Esophagus squamous epithelium (tissue), 5 donors: ENCODE measurements around the gene TBCD. TPM values are rescaled to one million over a fixed set of nuclear protein-coding genes. Genes with fewer than 3 reads are reported as not detected.

Source experiments
- DNase-seq: peaks from one replicate; lab custom pipeline; 2025; lab: John Stamatoyannopoulos, UW
- H3K27ac ChIP-seq, 4 donors: fragments of 200-600 bp; sonication (generic); one replicate each; pipeline ENCODE4 v1.5.1; 2016 to 2019; ENCODE audit warnings: mild to moderate bottlenecking in 1 of 4
- H3K27me3 ChIP-seq, 4 donors: fragments of 200-600 bp; sonication (generic); 1 replicate in 3 of 4; 2 replicates in 1 of 4; pipeline versions ENCODE4 v1.5.1 to v1.6.0; 2017 to 2021; ENCODE audit warnings: antibody characterized with exemption in 1 of 4
- H3K36me3 ChIP-seq, 3 donors: fragments of 200-600 bp; sonication (generic); one replicate each; pipeline ENCODE4 v1.5.1; 2016 to 2019
- H3K4me1 ChIP-seq, 3 donors: fragments of 200-600 bp; sonication (generic); one replicate each; pipeline ENCODE4 v1.5.1; 2017 to 2019
- H3K4me3 ChIP-seq, 4 donors: fragments of 200-600 bp; sonication (generic); 1 replicate in 3 of 4; 2 replicates in 1 of 4; pipeline ENCODE4 v1.5.1; 2016 to 2019; ENCODE audit warnings: mild to moderate bottlenecking in 2 of 4, moderate library complexity in 1 of 4
- H3K9me3 ChIP-seq, 3 donors: fragments of 200-600 bp; sonication (generic); one replicate each; pipeline ENCODE4 v1.5.1; 2016 to 2019
- POLR2A ChIP-seq, 4 donors: fragments of 450-650 bp; IDR thresholded peaks; one replicate each; pipeline ENCODE4 v1.6.1; 2017; ENCODE audit warnings: antibody characterized with exemption in 4 of 4, mild to moderate bottlenecking in 4 of 4, moderate library complexity in 3 of 4
- WGBS, 2 donors: methylation state at CpG; one replicate each; pipeline ENCODE4 v1.1.5; 2018; 5-methylcytosine and 5-hydroxymethylcytosine counted together
- intact Hi-C: fragments of 100-400 bp; cut with DNase I; formaldehyde crosslinking; loops from one replicate; pipeline ENCODE4 v1.15.0; 2022
- total RNA-seq, 4 donors: library from RNA; depleted of rRNA; stranded (reverse); fragments of >200 nt; gene quantifications; one replicate each; pipeline ENCODE4 v1.1.0, GENCODE V29; 2016
- TF ChIP-seq, protein P1 (sequence below), 6 experiments: fragments of 450-650 bp in 4 of 6; fragments of 200-600 bp in 2 of 6; sonication (generic) in 2 of 6; IDR thresholded peaks; one replicate each; pipeline ENCODE4 v1.5.1; 2016 to 2019; ENCODE audit warnings: antibody characterized with exemption in 6 of 6, mild to moderate bottlenecking in 4 of 6, moderate library complexity in 4 of 6
- donor health status: DM: yes; HTN: yes; CAD: no.

TBCD gene
- total RNA-seq, 4 donors from 2014 or later = 38.8 to 58.3 (median 55.0) TPM

DNA sequence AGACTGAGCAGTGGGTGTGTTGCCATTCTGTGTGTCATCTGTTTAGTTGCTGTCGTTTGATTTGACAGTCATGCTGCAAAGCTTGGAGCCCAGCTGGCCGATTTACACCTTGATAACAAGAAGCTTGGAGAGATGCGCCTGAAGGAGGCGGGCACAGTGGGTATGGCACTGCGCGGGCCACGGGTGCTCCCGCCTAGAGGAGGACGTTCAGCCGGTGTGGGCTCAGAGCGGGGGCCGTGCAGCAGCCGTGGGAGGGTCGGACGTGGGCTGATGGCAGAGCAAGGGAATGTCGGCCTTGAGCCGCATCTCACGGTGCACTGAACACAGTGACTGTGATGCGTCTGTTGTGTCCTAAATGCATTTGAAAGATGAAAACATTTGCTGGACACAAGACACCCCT, 31.7 kb upstream of the TBCD start:
- intact Hi-C loops = no loop called here
- 100% methylated on average over 6 of the region's 19 CpGs; no CpG with 5 or more reads in 1 of the 2 donors for WGBS, 2 donors
- H3K36me3 ChIP-seq = peaks cover 6 to 70% (median 13%) of the 10 kb centered on the region in 3 donors

DNA sequence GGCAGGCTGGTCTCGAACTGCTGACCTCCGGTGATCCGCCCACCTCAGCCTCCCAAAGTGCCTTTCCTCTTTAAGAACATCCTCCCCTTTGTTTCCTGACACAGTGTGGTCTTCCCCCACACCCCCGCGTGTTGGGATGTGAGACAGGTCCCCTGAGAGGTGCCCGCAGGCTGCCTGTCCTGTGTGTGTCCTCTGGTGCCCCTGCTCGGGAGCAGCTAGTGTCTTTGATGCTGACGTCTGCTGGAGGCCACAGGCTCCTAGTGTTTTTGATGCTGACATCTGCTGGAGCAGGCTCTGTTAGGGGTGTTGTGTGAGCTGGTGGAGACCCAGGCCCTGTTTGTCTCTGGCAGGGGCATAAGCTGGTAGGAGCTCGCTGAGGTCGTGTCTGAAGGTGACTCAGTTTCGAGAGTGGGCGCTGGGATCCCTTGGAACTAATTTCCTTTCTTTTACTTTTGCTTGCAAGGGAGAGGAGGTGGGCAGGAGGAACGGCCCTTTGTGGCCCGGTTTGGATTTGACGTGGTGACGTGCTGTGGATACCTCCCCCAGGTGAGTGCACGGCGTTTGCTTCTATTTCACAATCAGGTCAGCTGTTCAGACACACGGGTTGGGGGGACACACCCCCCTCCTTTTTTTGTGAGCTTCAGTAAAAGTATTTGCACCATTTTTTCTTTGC, 29.4 kb upstream of the TBCD start:
- H3K4me1 ChIP-seq = peaks cover 6 to 11% (median 10%) of the 10 kb centered on the region in 3 donors
- H3K9me3 ChIP-seq = no peaks in the 10 kb centered on the region
- TF ChIP-seq, protein P1, sequence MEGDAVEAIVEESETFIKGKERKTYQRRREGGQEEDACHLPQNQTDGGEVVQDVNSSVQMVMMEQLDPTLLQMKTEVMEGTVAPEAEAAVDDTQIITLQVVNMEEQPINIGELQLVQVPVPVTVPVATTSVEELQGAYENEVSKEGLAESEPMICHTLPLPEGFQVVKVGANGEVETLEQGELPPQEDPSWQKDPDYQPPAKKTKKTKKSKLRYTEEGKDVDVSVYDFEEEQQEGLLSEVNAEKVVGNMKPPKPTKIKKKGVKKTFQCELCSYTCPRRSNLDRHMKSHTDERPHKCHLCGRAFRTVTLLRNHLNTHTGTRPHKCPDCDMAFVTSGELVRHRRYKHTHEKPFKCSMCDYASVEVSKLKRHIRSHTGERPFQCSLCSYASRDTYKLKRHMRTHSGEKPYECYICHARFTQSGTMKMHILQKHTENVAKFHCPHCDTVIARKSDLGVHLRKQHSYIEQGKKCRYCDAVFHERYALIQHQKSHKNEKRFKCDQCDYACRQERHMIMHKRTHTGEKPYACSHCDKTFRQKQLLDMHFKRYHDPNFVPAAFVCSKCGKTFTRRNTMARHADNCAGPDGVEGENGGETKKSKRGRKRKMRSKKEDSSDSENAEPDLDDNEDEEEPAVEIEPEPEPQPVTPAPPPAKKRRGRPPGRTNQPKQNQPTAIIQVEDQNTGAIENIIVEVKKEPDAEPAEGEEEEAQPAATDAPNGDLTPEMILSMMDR (IDR thresholded peaks at IDR 0.05) = no peak
- TF ChIP-seq POLR2A (IDR thresholded peaks at IDR 0.05) = no peak
- H3K36me3 ChIP-seq = peaks cover 12 to 92% (median 13%) of the 10 kb centered on the region in 3 donors
- DNase-seq = no peak
- 81% methylated on average over 10 to 16 of the region's 19 CpGs for WGBS, 2 donors
- H3K27me3 ChIP-seq = no peaks in the 10 kb centered on the region
- intact Hi-C loops = no loop called here
- no peak overlapping the region for H3K27ac ChIP-seq
- no peak overlapping the region for H3K4me3 ChIP-seq

More for the DNA sequence above, 31.7 kb upstream of the TBCD start:
- TF ChIP-seq, protein P1 (IDR thresholded peaks at IDR 0.05) = no peak
- no peak for TF ChIP-seq POLR2A (IDR thresholded peaks at IDR 0.05)
- Histone ChIP-seq H3K27ac (no peak overlapping the region), H3K4me3 (no peak overlapping the region), H3K27me3 (no peaks in the 10 kb centered on the region), H3K9me3 (no peaks in the 10 kb centered on the region), H3K4me1 (peaks cover 13 to 22% (median 19%) of the 10 kb centered on the region in 3 donors)
- no peak for DNase-seq

DNA sequence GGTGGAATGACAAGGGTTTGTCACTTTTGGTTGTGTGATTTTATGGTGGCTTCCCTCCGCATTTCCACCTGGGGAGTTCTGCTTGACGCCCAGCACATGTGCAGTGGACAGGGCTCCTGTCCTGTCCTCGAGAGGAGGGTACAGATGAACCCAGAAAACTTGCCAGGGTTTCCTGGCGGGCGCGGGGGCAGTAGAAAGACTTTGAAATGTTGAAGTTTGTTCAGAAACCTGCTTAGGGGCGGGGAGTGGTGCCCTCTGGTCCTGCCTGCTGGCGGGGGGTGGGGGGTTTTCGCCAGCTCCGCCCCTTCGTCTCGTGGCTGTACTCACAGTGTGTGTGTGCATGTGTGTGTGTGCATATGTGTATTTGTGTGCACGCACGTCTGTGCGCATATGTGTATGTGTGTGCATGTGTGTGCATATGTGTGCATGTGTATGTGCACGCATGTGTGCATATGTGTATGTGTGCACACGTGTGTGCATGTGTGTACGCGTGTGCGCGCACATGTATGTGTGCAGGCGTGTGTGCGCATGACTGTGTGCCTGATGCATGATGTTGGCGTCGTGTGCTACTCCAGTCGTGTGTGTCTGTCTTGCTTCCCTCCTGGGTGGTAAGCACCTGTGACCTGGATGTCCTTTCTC, 28.6 kb upstream of the TBCD start:
- TF ChIP-seq POLR2A (IDR thresholded peaks at IDR 0.05) = no peak
- TF ChIP-seq, protein P1 (IDR thresholded peaks at IDR 0.05) = no peak
- no peak overlapping the region for H3K27ac ChIP-seq
- H3K36me3 ChIP-seq = peaks cover 12 to 100% (median 13%) of the 10 kb centered on the region in 3 donors
- H3K9me3 ChIP-seq = no peaks in the 10 kb centered on the region
- intact Hi-C loops = no loop called here
- 87 to 90% methylated on average over 20 to 26 of the region's 26 CpGs for WGBS, 2 donors
- H3K4me1 ChIP-seq = peaks cover 0 to 3% (median 2%) of the 10 kb centered on the region in 3 donors
- no peak overlapping the region for H3K4me3 ChIP-seq
- no peak for DNase-seq
- no peaks in the 10 kb centered on the region for H3K27me3 ChIP-seq

DNA sequence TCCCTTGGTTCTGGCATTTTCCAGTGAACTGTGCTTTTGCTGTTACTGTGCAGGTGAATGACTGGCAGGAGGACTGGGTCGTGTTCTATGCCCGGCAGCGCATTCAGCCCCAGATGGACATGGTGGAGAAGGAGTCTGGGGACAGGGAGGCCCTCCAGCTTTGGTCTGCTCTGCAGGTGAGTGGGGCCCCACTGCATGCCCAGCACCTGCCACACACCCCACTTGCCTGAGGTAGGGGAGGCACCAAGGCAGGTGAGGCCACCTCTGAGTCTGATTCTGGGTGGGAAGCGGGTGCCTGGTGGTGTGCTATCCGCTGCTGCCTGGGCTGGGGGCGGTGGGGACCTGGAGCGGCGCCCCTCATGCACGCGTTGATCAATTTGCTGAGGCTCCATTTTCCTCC, 25.4 kb upstream of the TBCD start:
- Histone ChIP-seq H3K4me3 (no peak overlapping the region), H3K27ac (no peak overlapping the region), H3K4me1 (no peaks in the 10 kb centered on the region), H3K27me3 (no peaks in the 10 kb centered on the region), H3K36me3 (peaks cover 6 to 92% (median 6%) of the 10 kb centered on the region in 3 donors), H3K9me3 (no peaks in the 10 kb centered on the region)
- no peak for DNase-seq
- TF ChIP-seq POLR2A (IDR thresholded peaks at IDR 0.05) = no peak
- TF ChIP-seq, protein P1 (IDR thresholded peaks at IDR 0.05) = no peak
- WGBS, 2 donors = no CpG with 5 or more reads among the region's 10 CpGs
- intact Hi-C loops = no loop called here
